Transverse colon (tissue), 4 donors: ENCODE measurements around the gene CDH13. TPM values are rescaled to one million over a fixed set of nuclear protein-coding genes. Genes with fewer than 3 reads are reported as not detected.

Experiments used
- DNase-seq: peaks from one replicate; pipeline ENCODE4 v3.0.0-alpha.2; 2019
- H3K27ac ChIP-seq, 4 donors: fragments of 200-600 bp; sonication (generic); 2 replicates each; pipeline ENCODE4 v1.5.1; 2016 to 2018; ENCODE audit warnings: inconsistent platforms in 4 of 4
- H3K27me3 ChIP-seq: fragments of 200-600 bp; sonication (generic); 2 replicates; pipeline ENCODE4 v1.5.1; 2017; ENCODE audit warnings: inconsistent platforms
- H3K36me3 ChIP-seq, 4 donors: fragments of 200-600 bp; sonication (generic); 2 replicates each; pipeline ENCODE4 v1.5.1; 2017 to 2019; ENCODE audit warnings: inconsistent platforms in 4 of 4
- H3K4me1 ChIP-seq, 4 donors: fragments of 200-600 bp; sonication (generic); 2 replicates each; pipeline ENCODE4 v1.5.1; 2017 to 2020; ENCODE audit warnings: inconsistent platforms in 4 of 4
- H3K4me3 ChIP-seq, 4 donors: fragments of 200-600 bp; sonication (generic); 1 replicate in 1 of 4; 2 replicates in 3 of 4; pipeline versions ENCODE4 v1.5.1 to v1.6.1; 2017 to 2019; ENCODE audit warnings: inconsistent platforms in 4 of 4
- H3K9me3 ChIP-seq, 2 donors: fragments of 200-600 bp; sonication (generic); 2 replicates each; pipeline ENCODE4 v1.5.1; 2017 to 2019; ENCODE audit warnings: inconsistent platforms in 2 of 2
- EP300 ChIP-seq: sonication (generic); formaldehyde crosslinking; IDR thresholded peaks from one replicate; pipeline ENCODE4 v1.6.1; 2017; ENCODE audit warnings: antibody characterized with exemption, low read depth
- POLR2A ChIP-seq: fragments of 450-650 bp; IDR thresholded peaks from one replicate; pipeline ENCODE4 v1.6.1; 2016; ENCODE audit warnings: antibody characterized with exemption, mild to moderate bottlenecking, moderate library complexity
- POLR2AphosphoS5 ChIP-seq, 3 donors: sonication (generic); formaldehyde crosslinking; IDR thresholded peaks; one replicate each; pipeline ENCODE4 v1.6.1; 2016; ENCODE audit warnings: antibody characterized with exemption in 3 of 3
- WGBS, 2 donors: methylation state at CpG; one replicate each; pipeline ENCODE4 v1.1.5; 2018; ENCODE audit warnings: low coverage in 1 of 2; 5-methylcytosine and 5-hydroxymethylcytosine counted together
- in situ Hi-C, 4 donors: fragments of 200-750 bp; cut with MboI; loops; one replicate each; pipeline versions ENCODE4 v1.15.0 to v1.15.1; 2017; ENCODE audit warnings: low sequenced_read_pairs in 3 of 4, low pct_ligation_motif_present in 1 of 4, low pct_unique_long_range_greater_than_20kb in 1 of 4
- intact Hi-C: fragments of 100-400 bp; cut with DNase I; formaldehyde crosslinking; loops from one replicate; pipeline ENCODE4 v1.15.1; 2023; ENCODE audit warnings: low total_unique reads
- total RNA-seq, 4 donors: library from RNA; depleted of rRNA; stranded (reverse); fragments of >200 nt; gene quantifications; one replicate each; pipeline ENCODE4 v1.1.0, GENCODE V29; 2016
- TF ChIP-seq, protein P1 (sequence below), 5 experiments: fragments of 200-600 bp in 3 of 5; fragments of 450-650 bp in 2 of 5; sonication (generic) in 3 of 5; IDR thresholded peaks; 1 replicate in 2 of 5; 2 replicates in 3 of 5; pipeline ENCODE4 v1.5.1; 2016 to 2017; ENCODE audit warnings: antibody characterized with exemption in 5 of 5, inconsistent platforms in 3 of 5, mild to moderate bottlenecking in 2 of 5, moderate library complexity in 1 of 5

CDH13 gene
- total RNA-seq, 4 donors from 2014 or later, result 3.8 to 28.1 (median 5.8) TPM

DNA sequence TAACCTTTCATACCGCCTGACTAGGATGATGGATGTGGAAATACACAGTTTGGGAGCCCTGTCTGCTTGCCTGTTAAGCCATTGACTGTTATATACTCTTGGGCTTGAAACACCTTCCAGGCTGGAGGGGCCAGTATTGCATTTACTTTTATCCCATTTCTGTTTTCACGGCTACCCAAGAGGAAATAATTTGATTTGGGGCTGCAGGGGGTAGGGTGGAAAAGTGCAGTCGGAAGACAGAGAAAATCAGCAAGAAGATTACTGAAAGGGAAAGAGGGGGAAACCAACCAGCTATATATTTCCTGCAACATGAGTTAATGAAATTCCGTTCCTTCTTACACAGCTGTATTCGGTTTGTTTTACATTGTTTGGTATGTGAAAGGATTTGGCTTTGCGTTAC, 202.5 kb downstream of the CDH13 start:
- WGBS, 2 donors, result 74 to 78% methylated on average over 6 of the region's 6 CpGs
- H3K9me3 ChIP-seq, result peaks cover 0 to 4% of the 10 kb centered on the region in 2 donors
- H3K4me1 ChIP-seq, result no peaks in the 10 kb centered on the region
- intact Hi-C loops, result no loop called here
- no peaks in the 10 kb centered on the region for H3K36me3 ChIP-seq
- in situ Hi-C loops, result no loop called here
- no peak overlapping the region for H3K4me3 ChIP-seq
- H3K27me3 ChIP-seq, result no peaks in the 10 kb centered on the region
- DNase-seq, result no peak
- TF ChIP-seq POLR2AphosphoS5 (IDR thresholded peaks at IDR 0.05) (no peak), POLR2A (no peak), EP300 (no peak)
- TF ChIP-seq, protein P1, sequence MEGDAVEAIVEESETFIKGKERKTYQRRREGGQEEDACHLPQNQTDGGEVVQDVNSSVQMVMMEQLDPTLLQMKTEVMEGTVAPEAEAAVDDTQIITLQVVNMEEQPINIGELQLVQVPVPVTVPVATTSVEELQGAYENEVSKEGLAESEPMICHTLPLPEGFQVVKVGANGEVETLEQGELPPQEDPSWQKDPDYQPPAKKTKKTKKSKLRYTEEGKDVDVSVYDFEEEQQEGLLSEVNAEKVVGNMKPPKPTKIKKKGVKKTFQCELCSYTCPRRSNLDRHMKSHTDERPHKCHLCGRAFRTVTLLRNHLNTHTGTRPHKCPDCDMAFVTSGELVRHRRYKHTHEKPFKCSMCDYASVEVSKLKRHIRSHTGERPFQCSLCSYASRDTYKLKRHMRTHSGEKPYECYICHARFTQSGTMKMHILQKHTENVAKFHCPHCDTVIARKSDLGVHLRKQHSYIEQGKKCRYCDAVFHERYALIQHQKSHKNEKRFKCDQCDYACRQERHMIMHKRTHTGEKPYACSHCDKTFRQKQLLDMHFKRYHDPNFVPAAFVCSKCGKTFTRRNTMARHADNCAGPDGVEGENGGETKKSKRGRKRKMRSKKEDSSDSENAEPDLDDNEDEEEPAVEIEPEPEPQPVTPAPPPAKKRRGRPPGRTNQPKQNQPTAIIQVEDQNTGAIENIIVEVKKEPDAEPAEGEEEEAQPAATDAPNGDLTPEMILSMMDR (IDR thresholded peaks at IDR 0.05), result no peak
- H3K27ac ChIP-seq, result no peak overlapping the region

DNA sequence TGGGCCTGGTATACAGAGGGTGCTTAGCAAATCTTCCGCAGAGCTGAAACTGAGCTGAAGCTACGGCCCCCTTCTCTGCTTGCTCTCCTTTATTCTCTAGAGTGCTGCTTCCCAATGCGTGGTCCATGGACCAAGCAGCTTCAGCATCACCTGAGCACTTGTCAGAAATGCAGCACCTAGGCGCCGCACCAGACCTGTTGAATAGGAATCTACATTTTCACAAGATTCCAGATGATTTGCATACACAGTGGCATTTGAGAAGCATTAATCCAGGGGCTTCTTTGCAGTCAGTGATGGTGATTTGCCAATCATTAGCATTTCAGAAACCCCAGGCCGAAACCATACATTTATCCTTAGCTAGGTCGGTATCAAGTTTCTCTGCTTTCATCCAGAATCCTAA, 204.2 kb downstream of the CDH13 start:
- no peaks in the 10 kb centered on the region for H3K27me3 ChIP-seq
- H3K4me3 ChIP-seq, result no peak overlapping the region
- TF ChIP-seq, protein P1 (IDR thresholded peaks at IDR 0.05), result no peak
- TF ChIP-seq POLR2AphosphoS5 (IDR thresholded peaks at IDR 0.05) (no peak), EP300 (no peak), POLR2A (no peak)
- no peak overlapping the region for H3K27ac ChIP-seq
- 88 to 95% methylated on average over 6 to 7 of the region's 7 CpGs for WGBS, 2 donors
- H3K4me1 ChIP-seq, result no peaks in the 10 kb centered on the region
- DNase-seq, result no peak
- no peaks in the 10 kb centered on the region for H3K9me3 ChIP-seq
- in situ Hi-C loops (no loop called here), intact Hi-C loops (loop anchor here (10.0 kb wide), 1 partner anchor 64 kb away; no protein-coding TSS in a partner anchor)
- H3K36me3 ChIP-seq, result no peaks in the 10 kb centered on the region

DNA sequence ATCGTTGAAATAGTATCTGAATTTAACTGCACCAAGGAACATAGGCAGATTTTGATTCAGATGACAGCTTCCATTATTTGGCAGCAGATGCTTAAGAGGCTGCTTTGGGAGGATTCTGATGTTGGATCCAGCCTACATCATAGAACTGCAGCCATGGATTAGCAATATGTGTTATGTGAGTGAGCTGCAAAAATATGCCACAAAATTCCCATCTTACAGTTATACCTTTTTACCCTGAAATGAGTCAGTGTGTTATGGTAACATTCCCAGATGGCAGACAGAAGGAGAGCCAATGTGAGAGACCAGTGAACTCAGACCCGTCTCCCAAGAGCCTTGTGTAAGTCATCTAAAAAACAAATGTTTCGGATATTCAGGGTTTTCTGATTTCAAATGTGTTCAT, 206.1 kb downstream of the CDH13 start:
- WGBS, 2 donors, result 72 to 76% methylated on average over 3 of the region's 3 CpGs
- no peak for TF ChIP-seq EP300
- no peak for TF ChIP-seq POLR2AphosphoS5 (IDR thresholded peaks at IDR 0.05)
- TF ChIP-seq, protein P1 (IDR thresholded peaks at IDR 0.05), result no peak
- no peak for TF ChIP-seq POLR2A
- Histone ChIP-seq H3K4me3 (no peak overlapping the region), H3K9me3 (no peaks in the 10 kb centered on the region), H3K36me3 (no peaks in the 10 kb centered on the region), H3K4me1 (no peaks in the 10 kb centered on the region), H3K27ac (no peak overlapping the region), H3K27me3 (no peaks in the 10 kb centered on the region)
- intact Hi-C loops (loop anchor here (10.0 kb wide), 1 partner anchor 62 kb away; no protein-coding TSS in a partner anchor), in situ Hi-C loops (no loop called here)
- no peak for DNase-seq

DNA sequence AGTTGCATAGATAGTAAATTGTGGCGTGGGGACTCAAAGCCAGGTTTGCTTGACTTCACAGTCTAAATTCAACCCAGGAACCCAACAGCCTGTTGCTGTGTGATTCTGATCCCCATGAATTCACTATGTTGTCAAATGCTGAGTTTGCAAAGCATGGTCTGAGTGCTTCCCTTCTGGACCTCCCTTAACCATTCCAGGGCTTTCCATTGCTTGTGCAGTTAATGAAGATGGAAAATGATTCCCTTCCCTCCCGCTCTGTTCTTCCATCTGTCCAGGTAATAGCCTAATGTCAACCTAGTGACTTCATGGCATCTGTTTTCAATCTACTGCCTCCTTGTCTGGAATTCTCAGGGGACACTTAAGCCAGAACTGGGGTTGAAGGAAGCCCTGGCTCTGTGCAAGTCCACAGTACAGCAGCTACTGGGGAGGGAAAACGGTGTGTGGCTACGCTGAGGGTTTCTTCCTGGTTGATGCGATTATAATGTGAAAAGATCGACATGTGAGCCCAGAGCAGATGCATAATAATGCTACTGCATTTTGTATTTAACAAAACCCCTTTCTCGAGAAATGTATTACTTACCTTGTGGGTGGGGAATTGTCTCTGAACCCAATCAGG, 206.7 kb downstream of the CDH13 start:
- Histone ChIP-seq H3K36me3 (no peaks in the 10 kb centered on the region), H3K4me3 (no peak overlapping the region), H3K27me3 (no peaks in the 10 kb centered on the region), H3K9me3 (no peaks in the 10 kb centered on the region), H3K27ac (no peak overlapping the region), H3K4me1 (no peaks in the 10 kb centered on the region)
- TF ChIP-seq, protein P1 (IDR thresholded peaks at IDR 0.05), result no peak
- no peak for DNase-seq
- intact Hi-C loops, result loop anchor here (10.0 kb wide), 1 partner anchor 61 kb away; no protein-coding TSS in a partner anchor
- in situ Hi-C loops, result no loop called here
- WGBS, 2 donors, result 93 to 94% methylated on average over 7 of the region's 7 CpGs
